Neural progenitor cell (in vitro differentiated cells): ENCODE results near the gene OGDH.

Experiments used
- EZH2 ChIP-seq: fragments of 200-600 bp; sonication (generic); IDR thresholded peaks from 2 replicates; pipeline ENCODE4 v1.6.1; 2017; ENCODE audit warnings: antibody characterized with exemption, mild to moderate bottlenecking, moderate library complexity
- TF ChIP-seq, protein P1 (sequence below): fragments of 200-600 bp; sonication (generic); IDR thresholded peaks from 2 replicates; pipeline ENCODE4 v1.5.1; 2017; ENCODE audit warnings: antibody characterized with exemption, mild to moderate bottlenecking

DNA sequence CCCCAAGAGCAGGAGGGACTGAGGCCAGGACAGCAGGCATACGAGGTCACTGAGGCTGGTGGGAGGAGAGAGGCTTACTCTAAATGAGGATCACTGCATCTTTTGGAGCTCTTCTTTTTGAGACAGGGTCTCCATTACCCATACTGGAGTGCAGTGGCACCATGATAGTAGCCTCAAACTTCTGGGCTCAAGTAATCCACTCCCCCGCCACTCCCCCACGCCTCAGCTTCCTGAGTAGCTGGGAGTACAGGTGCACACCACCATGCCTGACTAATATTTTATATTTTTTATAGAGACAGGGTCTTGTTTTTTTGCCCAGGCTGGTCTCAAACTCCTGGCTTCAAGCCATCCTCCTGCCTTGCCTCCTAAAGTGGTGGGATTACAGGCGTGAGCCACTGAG lies 25.8 kb downstream of the OGDH start:
- TF ChIP-seq, protein P1, sequence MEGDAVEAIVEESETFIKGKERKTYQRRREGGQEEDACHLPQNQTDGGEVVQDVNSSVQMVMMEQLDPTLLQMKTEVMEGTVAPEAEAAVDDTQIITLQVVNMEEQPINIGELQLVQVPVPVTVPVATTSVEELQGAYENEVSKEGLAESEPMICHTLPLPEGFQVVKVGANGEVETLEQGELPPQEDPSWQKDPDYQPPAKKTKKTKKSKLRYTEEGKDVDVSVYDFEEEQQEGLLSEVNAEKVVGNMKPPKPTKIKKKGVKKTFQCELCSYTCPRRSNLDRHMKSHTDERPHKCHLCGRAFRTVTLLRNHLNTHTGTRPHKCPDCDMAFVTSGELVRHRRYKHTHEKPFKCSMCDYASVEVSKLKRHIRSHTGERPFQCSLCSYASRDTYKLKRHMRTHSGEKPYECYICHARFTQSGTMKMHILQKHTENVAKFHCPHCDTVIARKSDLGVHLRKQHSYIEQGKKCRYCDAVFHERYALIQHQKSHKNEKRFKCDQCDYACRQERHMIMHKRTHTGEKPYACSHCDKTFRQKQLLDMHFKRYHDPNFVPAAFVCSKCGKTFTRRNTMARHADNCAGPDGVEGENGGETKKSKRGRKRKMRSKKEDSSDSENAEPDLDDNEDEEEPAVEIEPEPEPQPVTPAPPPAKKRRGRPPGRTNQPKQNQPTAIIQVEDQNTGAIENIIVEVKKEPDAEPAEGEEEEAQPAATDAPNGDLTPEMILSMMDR = no peak
- TF ChIP-seq EZH2 = no peak
